22Rv1 (cell line): ENCODE measurements around the gene ARG2.

ENCODE experiments used
- H3K27ac ChIP-seq: fragments of 450-650 bp; 2 replicates; pipeline ENCODE4 v1.5.1; 2017
- CTCF ChIP-seq: fragments of 450-650 bp; IDR thresholded peaks from 2 replicates; pipeline ENCODE4 v1.5.1; 2017; ENCODE audit warnings: mild to moderate bottlenecking
- ZFX ChIP-seq: fragments of 450-650 bp; IDR thresholded peaks from 2 replicates; pipeline ENCODE4 v1.6.1; 2017; ENCODE audit warnings: antibody characterized with exemption, borderline replicate concordance

The ARG2 gene

GRCh38 chr14:67627519-67627918 is 7.8 kb downstream of the ARG2 start:
- TF ChIP-seq ZFX (no peak), CTCF (no peak)
- H3K27ac ChIP-seq, result no peak overlapping the region

- no peak for TF ChIP-seq ZFX
- no peak overlapping the region for H3K27ac ChIP-seq
Measured at GRCh38 chr14:67630186-67630585, 10.5 kb downstream of the ARG2 start.

GRCh38 chr14:67630938-67631337 is 11.2 kb downstream of the ARG2 start:
- TF ChIP-seq ZFX, result no peak
- no peak for TF ChIP-seq CTCF
- no peak overlapping the region for H3K27ac ChIP-seq

GRCh38 chr14:67633451-67634147 is 13.9 kb downstream of the ARG2 start:
- no peak overlapping the region for H3K27ac ChIP-seq
- no peak for TF ChIP-seq CTCF

- TF ChIP-seq ZFX, result no peak
- no peak for TF ChIP-seq CTCF
- no peak overlapping the region for H3K27ac ChIP-seq
Measured at GRCh38 chr14:67636361-67636919, 16.7 kb downstream of the ARG2 start.

GRCh38 chr14:67638642-67639041 is 18.9 kb downstream of the ARG2 start:
- H3K27ac ChIP-seq, result no peak overlapping the region
- TF ChIP-seq CTCF, result no peak
- TF ChIP-seq ZFX, result no peak

GRCh38 chr14:67641480-67641879 is 21.8 kb downstream of the ARG2 start:
- no peak overlapping the region for H3K27ac ChIP-seq
- no peak for TF ChIP-seq CTCF
- no peak for TF ChIP-seq ZFX
